Omental fat pad (tissue), 4 donors: ENCODE measurements around the gene GMDS. TPM values are rescaled to one million over a fixed set of nuclear protein-coding genes. Genes with fewer than 3 reads are reported as not detected.

Source experiments
- ATAC-seq: fragments of 150-250 bp; one replicate; pipeline ENCODE4 v1.9.1; 2016; ENCODE audit warnings: mild to moderate bottlenecking, moderate library complexity; ENCODE audit not compliant: low FRiP score
- DNase-seq: peaks from one replicate; pipeline ENCODE4 v3.0.0-alpha.2; 2019; ENCODE audit warnings: low spot score
- CTCF ChIP-seq, 3 donors: fragments of 450-650 bp; IDR thresholded peaks; one replicate each; pipeline ENCODE4 v1.5.1; 2016 to 2017; ENCODE audit warnings: antibody characterized with exemption in 3 of 3, mild to moderate bottlenecking in 3 of 3, moderate library complexity in 2 of 3
- total RNA-seq, 4 donors: library from RNA; depleted of rRNA; stranded (reverse); fragments of >200 nt; gene quantifications; one replicate each; pipeline ENCODE4 v1.1.0, GENCODE V29; 2016

Gene GMDS
- total RNA-seq, 4 donors from 2014 or later, result 5.6 to 20.6 (median 10.7) TPM

DNA sequence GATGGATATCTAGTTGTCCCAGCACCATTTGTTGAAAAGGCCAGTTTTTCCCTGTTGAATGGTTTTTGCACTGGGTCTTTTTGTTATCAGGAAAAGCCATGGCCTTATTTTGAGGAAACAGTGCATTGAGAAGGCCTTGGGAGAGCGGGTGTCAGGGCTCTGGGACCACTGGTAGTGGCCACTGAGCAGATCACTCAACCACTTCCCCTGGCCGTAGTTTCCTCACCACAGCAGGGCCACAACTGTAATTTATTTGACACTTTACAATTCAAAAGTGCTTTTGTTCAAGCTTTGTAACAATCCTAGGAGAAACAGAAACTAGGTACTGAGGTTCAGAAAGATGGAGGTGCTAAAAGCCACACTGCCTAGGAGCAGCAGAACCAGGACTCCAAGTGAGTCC, 281.8 kb downstream of the GMDS start:
- TF ChIP-seq CTCF (IDR thresholded peaks at IDR 0.05), result no peak

DNA sequence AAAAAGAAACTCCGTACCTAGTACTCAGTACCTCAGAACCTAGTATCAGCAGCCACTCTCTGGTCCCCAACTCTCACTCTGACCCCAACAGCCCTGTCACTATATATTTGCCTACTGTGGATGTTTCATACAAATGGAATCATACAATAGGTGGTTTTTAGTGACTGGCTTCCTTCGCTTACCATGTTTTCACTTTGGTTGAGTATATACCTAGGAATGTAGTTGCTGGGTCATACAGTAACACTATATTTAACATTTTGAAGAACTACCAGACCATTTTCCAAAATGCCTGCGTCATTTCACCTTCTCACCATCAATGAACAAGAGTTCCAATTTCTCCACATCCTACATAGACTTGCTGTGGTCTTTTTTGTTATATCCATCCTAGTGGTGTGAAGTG, 283.2 kb downstream of the GMDS start:
- DNase-seq (no peak), ATAC-seq (no peak)
- no peak for TF ChIP-seq CTCF (IDR thresholded peaks at IDR 0.05)

More for the DNA sequence above, 281.8 kb downstream of the GMDS start:
- DNase-seq, result no peak
- ATAC-seq, result no peak

- no peak for ATAC-seq
- DNase-seq, result no peak
Measured at GRCh38 chr6:1960486-1961142, 284.8 kb downstream of the GMDS start.

DNA sequence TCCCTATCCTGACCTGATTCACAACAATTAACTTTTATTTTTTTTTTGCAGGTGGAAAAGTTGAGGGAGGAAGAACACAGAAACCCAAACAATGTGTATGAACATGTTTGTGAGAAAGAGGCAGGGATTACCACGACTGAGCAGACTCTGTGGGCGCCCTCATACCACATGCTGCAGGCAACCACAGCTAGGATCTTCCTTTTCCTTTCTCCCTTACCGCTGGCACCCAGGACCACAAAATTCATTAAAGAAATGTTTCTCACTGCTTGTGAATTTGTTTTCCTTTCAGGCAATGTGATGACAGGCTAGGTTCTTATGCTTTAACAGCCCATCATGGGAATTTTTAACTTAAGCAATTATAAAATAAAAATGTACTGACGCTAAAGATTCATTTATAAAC, 287.1 kb downstream of the GMDS start:
- ATAC-seq (no peak), DNase-seq (no peak)
- TF ChIP-seq CTCF (IDR thresholded peaks at IDR 0.05), result no peak

More at GRCh38 chr6:1960486-1961142, 284.8 kb downstream of the GMDS start:
- TF ChIP-seq CTCF (IDR thresholded peaks at IDR 0.05), result no peak

- TF ChIP-seq CTCF (IDR thresholded peaks at IDR 0.05), result no peak
- ATAC-seq, result no peak
- DNase-seq, result no peak
Measured at GRCh38 chr6:1957746-1958145, 287.7 kb downstream of the GMDS start.

GRCh38 chr6:1952740-1953360, 292.6 kb downstream of the GMDS start:
- DNase-seq, result no peak
- peak; percentile 95 for ATAC-seq
- no peak for TF ChIP-seq CTCF (IDR thresholded peaks at IDR 0.05)

DNA sequence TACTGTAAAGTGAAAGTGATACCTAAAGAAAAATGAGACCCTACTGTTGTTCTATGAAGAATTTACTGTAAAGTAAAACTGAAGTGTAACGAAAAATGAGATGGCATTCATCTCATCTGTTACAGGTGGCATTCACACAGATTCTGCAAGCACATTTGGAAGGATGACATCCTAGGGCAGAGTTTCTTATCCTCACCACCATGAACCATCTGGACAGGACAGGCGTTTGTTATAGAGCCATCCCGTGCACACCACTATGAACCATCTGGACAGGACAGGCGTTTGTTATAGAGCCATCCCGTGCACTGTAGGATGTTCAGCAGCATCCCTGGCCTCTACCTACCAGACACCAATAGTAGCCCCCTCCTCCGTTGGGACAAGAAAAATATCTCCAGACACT, 294.8 kb downstream of the GMDS start:
- DNase-seq (no peak), ATAC-seq (no peak)
- no peak for TF ChIP-seq CTCF (IDR thresholded peaks at IDR 0.05)
